Stimulated activated CD4-positive, alpha-beta T cell treated with anti-CD3 and anti-CD28 coated beads, TNF-alpha, amount 100 ng/mL, for 24 hours (primary cell): ENCODE measurements around the gene MRPL28.
A peak's percentile ranks its signal among the peaks of the same experiment; 100 is the strongest.
"Not testable (repeated sequence)": the region's sequence is repeated elsewhere in the genome, so short reads cannot be mapped to it uniquely, and the experiment has no call there.

Experiments
- DNase-seq, 3 experiments: peaks; one replicate each; pipeline ENCODE4 v3.0.0-alpha.2; 2020; ENCODE audit warnings: low read depth in 3 of 3

The MRPL28 gene

DNA sequence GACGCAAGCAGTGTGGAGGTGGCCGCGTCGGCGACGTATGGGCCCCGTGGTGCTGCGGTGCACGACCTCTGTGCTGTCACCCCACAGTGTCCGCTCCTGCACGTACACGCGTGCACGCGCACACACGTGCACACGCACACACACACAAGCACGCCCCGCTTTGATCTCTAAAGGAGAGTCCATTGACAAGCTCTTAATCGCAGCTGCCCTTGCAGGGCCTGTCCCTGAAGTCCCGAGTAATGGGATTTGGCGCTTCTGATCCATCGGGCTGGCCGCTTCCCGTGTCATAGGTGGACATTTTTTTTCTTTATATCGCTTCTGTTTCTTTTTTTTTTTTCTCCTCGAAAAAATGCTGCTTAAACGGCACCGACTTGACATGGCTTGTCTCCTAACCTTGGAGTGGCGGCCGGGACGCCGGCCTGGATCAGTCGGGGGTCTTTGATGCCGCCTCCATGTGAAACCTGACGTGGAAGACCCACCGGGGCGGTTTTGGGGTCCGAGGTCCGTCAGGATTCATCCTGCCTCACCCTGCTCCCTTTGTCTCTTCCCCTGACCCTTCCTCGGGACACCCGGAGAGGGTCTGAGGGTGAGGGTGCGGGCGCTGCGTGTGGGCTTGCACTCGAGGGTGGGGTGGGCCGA lies 9.5 kb downstream of the MRPL28 start:
- DNase-seq: no peak

DNA sequence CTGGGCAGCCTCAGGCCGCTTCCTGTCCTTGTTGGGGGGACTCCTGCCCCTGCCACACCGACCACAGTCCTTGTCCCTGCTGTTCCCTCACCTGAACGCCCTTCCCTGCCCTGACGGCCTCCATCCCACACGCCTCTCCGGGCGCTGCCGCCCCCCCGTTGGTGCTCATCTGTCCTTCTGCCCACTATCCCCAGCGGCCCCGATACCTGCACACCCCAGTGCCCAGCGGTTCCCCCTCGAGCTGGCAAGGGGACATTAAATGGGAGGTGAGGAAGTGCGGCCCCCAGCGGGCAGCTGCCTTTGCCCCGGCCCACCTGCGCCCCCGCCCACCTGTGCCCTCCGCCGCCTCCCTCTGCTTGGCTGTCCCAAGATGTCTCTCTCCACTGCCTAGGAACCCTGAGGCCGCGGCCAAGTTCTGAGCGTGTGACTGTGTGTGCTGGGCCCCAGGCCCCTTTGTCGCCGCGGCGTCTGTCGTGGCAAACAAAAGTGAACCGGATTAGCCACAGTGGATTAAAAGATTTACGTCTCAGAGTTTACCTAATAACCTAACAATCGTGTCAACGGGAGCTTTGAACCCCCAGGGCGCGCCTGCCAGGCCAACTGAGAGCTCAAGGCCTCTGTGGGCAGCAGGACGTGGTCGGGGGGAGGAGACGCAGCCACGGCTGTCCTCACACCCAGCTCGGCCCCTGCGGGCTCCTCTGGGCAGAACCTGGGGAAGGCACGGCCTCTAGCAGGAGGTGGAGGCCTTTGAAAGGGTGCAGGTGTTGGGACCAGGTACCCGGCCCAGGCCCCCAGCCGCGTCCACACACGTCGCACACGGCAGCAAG lies 10.3 kb downstream of the MRPL28 start:
- no peak for DNase-seq

DNA sequence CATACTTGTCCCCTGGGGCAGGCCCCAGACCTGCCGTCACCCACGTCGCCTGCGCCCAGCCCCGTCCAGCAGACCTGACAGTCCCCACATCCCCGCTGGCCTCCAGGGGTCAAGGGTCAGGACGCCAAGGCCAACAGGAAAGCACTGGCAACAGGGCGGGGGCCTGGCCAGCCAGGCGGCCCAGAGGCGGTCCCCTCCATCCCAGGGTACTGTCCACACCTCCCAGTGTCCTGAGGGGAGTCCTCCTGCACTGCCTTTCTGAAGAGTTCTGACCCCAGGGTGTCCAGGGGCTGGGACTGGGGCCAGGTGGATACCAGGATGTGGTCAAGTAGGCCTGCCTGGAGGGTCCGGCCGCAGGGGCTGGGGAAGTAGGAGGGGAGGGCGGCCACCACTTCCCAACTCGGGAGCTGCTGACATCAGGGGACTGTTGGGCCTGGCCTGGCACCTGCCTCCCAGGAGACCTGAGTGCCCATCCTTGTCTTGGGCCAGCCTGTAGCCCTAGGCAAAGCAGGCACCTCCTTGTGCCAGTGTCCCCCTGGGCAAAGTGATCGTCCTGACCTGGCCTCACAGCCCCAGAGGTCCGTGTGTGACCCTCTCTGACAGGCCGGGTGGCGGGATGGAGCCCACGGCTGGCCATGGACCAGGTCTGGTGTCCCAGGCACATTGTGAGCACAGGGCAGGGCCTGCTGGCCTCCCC lies 11.1 kb downstream of the MRPL28 start:
- no peak for DNase-seq

DNA sequence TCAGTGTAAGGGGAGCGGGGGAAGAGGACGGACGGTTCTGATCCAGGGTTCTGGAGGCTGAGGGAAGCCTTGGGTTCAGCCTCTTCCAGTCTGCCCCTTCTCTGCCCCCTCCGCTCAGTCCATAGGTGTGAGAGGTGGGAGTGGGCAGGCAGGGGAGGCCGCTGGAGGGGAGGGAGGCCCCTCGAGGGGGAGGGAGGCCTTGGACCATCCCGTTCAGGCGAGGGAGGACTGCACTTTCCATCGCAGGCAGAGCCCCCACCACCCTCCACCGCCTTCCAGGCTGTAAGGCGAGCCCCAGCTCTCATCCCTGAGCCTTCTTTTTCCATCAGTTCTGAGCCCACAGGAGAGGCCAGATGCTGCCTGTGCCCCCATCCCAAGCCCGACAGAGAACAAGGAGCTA lies 13.6 kb downstream of the MRPL28 start:
- DNase-seq: no peak

DNA sequence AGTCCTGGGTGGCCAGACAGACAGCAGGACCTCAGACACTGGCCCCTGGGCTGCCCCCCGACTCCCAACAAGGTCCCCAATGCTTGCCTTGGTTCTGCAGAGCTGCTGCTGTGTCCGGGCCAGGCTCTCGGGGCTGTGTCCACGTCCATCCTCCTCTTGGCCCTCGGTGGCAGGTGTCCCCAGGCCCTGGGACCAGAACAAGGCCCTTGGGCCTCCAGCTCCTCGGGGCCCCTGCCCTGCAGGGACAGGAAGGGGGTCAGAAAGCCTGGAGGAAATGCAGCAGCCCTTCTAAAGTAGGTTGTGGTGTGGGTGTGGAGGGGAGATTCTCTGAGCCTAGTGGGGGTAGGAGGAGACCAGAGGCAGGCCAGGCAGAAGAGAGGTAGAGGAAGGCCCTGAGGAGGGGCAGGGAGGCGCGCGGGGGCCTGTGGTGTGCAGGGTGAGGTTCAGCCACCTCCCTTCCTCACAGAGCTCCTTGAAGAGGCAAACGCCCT lies 15.3 kb downstream of the MRPL28 start:
- no peak for DNase-seq

DNA sequence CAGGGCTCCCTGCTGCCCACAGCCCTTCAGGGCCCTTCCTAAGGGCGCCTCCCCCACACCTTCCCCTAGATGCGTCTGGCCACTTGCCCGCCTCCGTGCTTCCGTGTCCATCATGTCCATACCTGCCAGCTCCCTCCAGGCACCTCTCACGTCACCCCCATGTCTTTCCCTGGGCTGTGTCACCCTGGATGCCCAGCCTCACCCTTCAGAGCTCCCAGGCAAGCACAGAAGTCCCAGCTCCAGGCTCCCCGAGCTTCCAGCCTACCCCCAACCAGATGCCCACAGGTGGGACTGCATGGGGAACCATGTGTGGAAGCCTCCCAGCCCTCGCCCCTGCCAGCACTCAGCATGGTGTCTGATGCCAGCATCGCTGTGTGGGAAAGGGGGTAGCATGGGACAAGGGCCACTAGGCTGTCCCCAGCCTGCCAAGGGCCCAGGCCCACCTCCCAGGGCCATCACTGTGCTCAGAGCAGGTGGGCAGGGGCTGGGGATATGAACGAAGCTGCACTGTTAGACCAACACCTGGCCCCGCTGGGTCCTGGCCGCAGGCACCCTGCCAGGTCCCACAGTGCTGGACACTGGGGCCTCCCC lies 16.0 kb downstream of the MRPL28 start:
- DNase-seq: no peak

DNA sequence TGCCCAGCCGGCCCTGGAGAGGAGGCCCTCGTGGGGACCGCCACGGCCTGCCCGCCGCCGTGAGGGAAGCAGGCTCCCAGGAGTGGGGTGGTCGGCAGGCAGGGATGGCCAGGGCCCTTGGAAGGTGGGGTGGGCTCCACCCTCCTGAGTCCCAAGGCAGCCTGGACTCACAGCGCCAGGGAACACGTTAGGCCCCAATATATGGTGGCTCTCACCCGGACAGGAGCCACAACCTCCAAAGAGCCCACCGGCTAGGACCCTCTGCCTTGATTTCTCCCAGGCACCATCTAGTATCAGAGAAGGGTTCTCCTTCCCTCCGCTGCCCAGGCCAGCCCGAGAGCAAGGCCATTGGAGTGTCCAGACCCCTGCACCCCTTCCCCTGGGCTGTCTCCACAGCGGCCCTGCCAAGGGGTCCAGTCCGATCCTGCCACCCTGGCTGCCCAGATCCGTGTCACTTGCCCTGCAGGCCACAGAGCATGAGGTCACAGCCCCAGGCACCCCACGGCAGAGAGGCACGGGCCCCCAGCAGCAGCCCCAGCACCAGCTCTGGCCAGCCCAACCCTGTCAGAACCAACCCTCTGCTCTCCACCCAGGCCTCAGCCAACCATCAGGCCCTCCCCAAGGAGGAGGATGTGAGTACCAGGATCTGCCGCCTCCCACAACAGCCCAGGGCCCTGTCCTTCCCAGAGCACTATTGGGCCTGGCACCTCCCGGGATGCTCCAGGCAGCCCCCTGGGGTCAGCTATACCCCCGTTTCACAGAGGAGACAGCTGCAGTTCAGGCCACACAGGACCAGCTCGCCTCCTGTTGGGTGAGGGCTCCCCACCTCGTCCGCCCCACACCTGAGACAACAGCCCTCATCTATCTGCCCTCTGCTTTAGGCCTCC lies 16.7 kb downstream of the MRPL28 start:
- DNase-seq: no peak

DNA sequence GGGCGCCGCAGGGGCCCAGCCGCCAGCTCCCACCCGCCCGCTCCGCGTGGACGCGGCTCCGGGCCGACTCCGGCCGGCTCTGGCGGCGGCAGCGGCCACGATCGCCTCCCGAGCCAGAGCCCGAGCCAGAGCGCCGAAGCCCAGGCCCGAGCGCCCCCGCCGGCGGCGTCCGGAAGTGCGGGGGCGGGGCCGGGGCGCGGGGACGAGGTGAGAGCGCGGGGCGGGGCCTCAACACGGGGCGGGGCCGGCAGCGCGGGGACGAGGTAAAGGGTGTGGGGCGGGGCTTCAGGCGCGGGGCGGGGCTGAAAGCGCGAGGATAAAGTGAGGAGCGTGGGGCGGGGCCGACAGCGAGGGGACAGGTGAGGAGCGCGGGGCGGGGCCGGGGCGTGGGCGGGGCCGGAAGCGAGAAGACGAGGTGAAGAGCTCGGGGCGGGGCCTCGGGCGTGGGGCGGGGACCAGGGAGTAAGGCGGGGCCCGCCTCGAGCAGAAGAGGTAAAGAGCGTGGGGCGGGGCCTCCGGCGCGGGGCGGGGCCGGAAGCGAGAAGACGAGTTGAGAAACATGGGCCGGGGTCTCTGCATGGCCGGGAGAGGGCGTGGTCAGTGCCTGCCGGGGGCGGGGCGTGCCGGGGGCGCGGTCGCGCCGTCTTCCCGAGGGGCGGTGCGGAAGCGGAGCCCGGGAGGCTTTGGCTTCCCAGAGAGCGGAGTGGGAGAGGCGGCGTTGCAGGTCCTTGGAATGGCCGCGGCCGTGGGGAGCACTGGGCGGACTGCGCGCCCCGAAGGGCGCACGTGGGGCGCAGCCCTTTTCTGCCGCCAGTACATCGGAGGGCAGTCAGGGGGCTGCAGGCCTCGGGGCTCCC lies 17.6 kb downstream of the MRPL28 start, which contains the start of gene AXIN1:
Gene AXIN1, minus strand, starts transcription at position 177 of the 857 bp plus-strand sequence. CDS start 5,698 bp downstream, outside the sequence.
- DNase-seq: peak; percentile 100

DNA sequence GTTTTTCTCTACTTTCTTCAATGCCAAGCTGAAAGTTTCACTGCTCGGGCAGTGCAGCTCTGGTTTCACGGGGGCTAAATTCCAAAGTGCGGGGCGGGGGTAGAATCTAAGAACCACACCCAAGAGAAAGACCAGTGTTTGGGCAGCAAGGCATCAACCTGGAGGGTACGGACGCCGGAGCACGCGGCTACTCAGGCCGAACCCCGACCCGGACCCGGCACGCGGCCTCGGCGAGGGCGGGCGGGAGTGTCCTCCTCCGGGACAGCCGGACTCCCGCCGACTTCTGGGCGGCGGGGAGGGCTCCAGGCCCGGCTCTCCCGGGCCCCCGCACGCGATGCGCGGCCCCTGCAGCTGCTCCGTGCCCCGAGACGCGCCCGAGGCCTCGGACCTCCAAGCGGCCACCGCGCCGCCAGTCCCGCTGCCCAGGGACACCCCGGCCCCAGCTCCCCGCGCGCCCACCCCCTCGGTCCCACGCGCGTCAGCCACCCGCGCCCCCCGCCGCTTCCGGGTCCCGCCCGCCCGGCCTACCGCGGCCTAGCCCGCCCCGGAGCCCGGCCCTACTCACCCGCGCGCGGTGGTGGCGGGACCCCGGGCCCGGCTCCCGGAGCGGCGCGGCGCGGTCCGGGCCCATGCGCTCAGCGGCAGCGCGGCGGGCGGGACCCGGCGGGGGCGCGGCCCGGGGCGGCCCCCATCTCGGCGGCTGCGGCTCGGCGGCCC lies 18.4 kb downstream of the MRPL28 start:
- DNase-seq: no peak

DNA sequence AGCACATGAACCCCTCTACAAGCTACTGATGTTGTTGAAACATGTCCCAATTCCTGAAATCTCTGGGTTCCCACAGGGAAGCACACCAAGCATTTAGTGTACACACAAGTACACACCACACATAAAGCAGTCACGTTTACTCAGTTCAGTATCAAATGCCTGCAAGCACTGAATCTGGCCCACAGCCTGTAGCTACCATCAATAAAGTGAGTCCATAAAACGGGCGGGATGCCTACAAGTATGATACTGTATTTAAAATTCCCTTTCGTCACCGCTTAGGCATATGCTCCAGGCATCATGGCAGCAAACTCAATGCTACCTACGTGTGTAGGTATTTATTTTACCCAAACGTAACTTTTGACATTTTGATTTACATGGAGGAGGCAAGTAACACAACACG lies 20.1 kb downstream of the MRPL28 start:
- no peak for DNase-seq

DNA sequence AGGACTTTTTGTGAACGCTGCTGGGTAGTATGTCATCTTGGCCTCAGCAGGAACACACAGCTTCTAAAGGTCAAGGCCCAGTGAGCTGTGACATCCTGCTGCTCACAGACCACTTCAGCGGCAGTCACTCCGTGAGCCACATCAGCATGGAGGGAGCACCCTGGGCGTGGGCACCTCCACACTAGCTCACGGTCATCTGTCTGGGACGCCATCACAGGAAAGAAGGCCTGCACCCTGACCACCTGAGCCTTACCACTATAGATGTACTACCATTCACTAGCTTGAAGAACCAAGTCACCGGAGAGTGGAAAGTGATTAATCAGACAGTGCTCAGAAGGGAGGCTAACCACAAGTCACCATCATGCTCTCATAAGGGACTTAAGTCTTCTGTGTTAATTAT lies 21.1 kb downstream of the MRPL28 start:
- no peak for DNase-seq

DNA sequence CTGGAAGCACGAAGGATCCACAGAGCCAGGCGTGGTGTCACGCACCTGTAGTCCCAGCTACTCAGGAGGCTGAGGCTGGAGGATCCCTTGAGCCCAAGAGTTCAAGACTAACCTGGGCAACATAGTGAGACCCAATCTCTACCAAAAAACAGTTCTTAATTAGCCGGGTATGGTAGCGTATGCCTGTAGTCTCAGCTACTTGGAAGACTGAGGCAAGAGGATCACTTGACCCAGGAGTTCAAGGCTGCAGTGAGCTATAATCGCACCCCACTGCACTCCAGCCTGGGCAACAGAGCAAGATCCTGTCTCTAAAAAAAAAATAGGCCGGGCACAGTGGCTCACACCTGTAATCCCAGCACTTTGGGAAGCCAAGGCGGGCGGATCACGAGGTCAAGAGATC lies 21.8 kb downstream of the MRPL28 start:
- not testable (repeated sequence) for DNase-seq

DNA sequence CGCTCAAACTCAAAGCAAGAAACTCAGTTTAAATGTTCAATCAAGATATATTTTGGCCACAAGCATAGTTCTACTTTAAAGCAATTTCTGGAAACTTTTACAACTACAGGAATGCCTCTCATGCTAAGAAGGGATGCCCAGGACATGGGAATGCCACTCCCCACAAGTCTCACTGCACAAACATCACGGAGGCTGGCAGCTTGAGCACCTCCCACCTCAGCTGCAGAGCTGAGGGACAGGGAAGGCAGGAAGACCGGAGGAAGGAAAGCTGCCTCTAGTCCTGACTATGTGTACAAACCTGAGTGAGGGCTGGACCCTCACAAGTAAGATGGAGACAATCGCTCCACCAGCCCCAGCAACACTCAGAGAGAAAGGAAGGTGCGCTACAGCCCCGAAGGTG lies 23.1 kb downstream of the MRPL28 start:
- no peak for DNase-seq

DNA sequence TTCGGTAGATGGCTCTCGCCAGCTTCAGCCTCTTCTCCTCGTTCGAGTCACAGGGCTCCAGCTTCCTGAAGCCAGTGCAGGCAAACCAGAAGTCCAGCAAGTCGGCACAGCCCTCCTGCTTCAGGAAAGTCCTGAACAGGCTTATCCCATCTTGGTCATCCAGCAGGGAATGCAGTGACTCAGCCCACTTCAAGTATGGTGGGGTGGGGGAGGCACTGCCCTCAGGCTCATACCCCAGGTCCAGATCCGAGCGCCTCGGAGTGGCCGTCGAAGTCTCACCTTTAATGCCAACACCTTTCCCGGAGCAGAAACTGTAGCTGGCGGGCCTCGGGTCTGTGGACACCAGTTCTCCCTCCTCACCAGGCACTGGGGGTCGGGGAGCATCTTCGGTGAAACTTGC lies 23.8 kb downstream of the MRPL28 start:
- no peak for DNase-seq

DNA sequence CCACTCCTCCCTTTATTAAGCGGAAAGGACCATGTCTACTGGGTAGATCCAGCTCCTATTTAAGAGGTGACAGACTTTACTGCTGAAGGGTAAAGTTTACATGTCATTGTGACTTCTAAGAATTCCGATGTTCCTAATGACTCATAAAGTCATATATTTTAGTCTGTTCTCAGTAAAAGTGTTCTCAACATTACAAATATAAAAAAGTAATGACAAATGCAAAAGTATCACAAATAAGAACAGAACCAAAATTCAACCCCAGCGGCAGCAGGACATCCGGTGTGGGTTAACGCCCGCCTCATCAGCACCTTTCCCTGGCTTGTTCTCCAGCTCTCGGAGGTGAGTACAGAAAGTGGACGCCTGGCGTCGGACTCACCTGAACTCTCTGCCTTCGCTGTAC lies 24.6 kb downstream of the MRPL28 start:
- no peak for DNase-seq

DNA sequence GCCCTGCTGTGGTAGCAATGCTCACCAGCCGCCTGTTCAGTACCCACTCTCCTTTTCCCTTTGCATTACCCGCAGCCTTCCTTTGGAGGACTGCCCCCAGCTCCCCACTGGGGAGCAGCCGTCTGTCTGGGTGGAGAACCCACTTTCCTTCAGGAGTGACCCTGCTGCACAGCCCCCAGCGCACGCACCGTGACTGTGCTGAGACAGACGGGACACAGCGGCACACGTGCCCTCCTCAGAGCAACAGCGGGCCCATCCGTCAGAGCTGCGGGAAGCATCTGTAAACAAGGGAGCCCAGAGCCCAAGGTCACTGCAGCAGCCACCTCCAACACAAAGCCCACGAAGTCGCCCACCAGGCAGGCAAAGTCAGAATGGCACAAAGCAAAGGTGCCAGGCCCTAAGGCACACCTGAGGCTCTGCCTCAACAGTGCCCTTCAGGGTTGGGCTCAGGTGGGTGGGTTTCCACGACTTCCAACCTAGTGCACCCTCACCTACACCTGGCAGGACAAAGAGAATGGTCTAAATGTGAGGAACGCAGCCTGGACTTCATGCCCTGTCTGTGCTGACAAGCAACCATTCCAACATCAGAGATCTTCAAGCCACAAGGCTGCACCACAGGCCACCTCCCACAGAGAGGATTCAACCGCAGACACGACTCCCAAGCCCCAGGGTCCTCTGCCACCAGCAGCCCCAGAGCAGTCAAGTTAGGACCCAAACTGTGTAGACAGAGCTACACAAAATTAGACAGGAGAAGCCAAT lies 27.7 kb downstream of the MRPL28 start:
- no peak for DNase-seq

DNA sequence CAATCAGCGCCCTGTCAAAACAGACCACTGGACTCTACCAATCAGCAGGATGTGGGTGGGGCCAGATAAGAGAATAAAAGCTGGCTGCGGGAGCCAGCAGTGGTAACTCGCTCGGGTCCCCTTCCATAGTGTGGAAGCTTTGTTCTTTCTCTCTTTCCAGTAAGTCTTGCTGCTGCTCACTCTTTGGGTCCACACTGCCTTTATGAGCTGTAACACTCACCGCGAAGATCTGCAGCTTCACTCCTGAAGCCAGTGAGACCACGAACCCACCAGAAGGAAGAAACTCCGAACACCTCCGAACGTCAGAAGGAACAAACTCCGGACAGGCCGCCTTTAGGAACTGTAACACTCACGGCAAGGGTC lies 28.4 kb downstream of the MRPL28 start:
- DNase-seq: not testable (repeated sequence)

DNA sequence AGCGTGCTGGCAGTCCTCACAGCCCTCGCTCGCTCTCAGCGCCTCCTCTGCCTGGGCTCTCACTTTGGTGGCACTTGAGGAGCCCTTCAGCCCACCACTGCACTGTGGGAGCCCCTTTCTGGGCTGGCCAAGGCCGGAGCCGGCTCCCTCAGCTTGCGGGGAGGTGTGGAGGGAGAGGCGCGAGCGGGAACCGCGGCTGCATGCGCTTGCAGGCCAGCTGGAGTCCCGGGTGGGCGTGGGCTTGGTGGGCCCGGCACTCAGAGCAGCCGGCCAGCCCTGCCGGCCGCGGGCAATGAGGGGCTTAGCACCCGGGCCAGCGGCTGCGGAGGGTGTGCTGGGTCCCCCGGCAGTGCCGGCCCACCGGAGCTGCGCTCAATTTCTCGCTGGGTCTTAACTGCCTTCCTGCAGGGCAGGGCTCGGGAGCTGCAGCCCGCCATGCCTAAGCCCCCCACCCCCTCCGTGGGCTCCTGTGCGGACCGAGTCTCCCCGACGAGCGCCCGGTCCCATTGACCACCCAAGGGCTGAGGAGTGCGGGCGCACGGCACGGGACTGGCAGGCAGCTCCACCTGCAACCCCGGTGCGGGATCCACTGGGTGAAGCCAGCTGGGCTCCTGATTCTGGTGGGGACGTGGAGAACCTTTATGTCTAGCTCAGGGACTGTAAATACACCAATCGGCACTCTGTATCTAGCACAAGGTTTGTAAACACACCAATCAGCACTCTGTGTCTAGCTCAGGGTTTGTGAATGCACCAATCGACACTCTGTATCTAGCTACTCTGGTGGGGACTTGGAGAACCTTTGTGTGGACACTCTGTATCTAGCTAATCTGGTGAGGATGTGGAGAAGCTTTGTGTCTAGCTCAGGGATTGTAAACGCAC lies 29.0 kb downstream of the MRPL28 start:
- not testable (repeated sequence) for DNase-seq
